Peyer's patch (tissue), 4 donors: ENCODE data around the gene SCN2A. TPM values are rescaled to one million over a fixed set of nuclear protein-coding genes. Genes with fewer than 3 reads are reported as not detected.

Experiments
- DNase-seq, 3 donors: peaks; one replicate each; pipeline ENCODE4 v3.0.0-alpha.2; 2017 to 2019
- H3K27ac ChIP-seq, 4 donors: fragments of 200-600 bp; sonication (generic); one replicate each; pipeline ENCODE4 v1.5.1; 2016 to 2019
- H3K27me3 ChIP-seq, 2 donors: fragments of 200-600 bp; sonication (generic); one replicate each; pipeline ENCODE4 v1.5.1; 2019
- H3K36me3 ChIP-seq, 3 donors: fragments of 200-600 bp; sonication (generic); one replicate each; pipeline ENCODE4 v1.5.1; 2016 to 2019
- H3K4me1 ChIP-seq, 4 donors: fragments of 200-600 bp; sonication (generic); one replicate each; pipeline ENCODE4 v1.5.1; 2016 to 2019
- H3K4me3 ChIP-seq, 4 donors: fragments of 200-600 bp; sonication (generic); 1 replicate in 3 of 4; 2 replicates in 1 of 4; pipeline ENCODE4 v1.5.1; 2016 to 2019; ENCODE audit warnings: mild to moderate bottlenecking in 1 of 4
- H3K9me3 ChIP-seq, 4 donors: fragments of 200-600 bp; sonication (generic); one replicate each; pipeline ENCODE4 v1.5.1; 2016 to 2019; ENCODE audit warnings: mild to moderate bottlenecking in 1 of 4
- CTCF ChIP-seq, 6 experiments: fragments of 450-650 bp in 4 of 6; fragments of 200-600 bp in 2 of 6; sonication (generic) in 1 of 6; IDR thresholded peaks; one replicate each; pipeline ENCODE4 v1.5.1; 2017 to 2019; ENCODE audit warnings: antibody characterized with exemption in 6 of 6, mild to moderate bottlenecking in 3 of 6, moderate library complexity in 1 of 6
- POLR2A ChIP-seq, 2 donors: fragments of 450-650 bp; IDR thresholded peaks; one replicate each; pipeline ENCODE4 v1.5.1; 2017; ENCODE audit warnings: antibody characterized with exemption in 2 of 2, mild to moderate bottlenecking in 2 of 2, moderate library complexity in 2 of 2
- total RNA-seq, 4 donors: library from RNA; depleted of rRNA; stranded (reverse); fragments of >200 nt; gene quantifications; one replicate each; pipeline ENCODE4 v1.1.0, GENCODE V29; 2016

The SCN2A gene
- total RNA-seq, 4 donors from 2014 or later: 0.54 to 4.1 TPM; not detected in 2

- DNase-seq: no peak
- Histone ChIP-seq H3K4me1 (no peaks in the 10 kb centered on the region), H3K36me3 (no peaks in the 10 kb centered on the region), H3K4me3 (no peak overlapping the region), H3K9me3 (no peaks in the 10 kb centered on the region), H3K27ac (no peak overlapping the region), H3K27me3 (no peaks in the 10 kb centered on the region)
- TF ChIP-seq POLR2A (IDR thresholded peaks at IDR 0.05): no peak
- no peak for TF ChIP-seq CTCF (IDR thresholded peaks at IDR 0.05)
Measured at GRCh38 chr2:165287094-165287778, 48.0 kb downstream of the SCN2A start.

- no peak for DNase-seq
- Histone ChIP-seq H3K36me3 (no peaks in the 10 kb centered on the region), H3K4me3 (no peak overlapping the region), H3K4me1 (no peaks in the 10 kb centered on the region), H3K27ac (no peak overlapping the region), H3K9me3 (no peaks in the 10 kb centered on the region), H3K27me3 (no peaks in the 10 kb centered on the region)
- TF ChIP-seq POLR2A (IDR thresholded peaks at IDR 0.05) (no peak), CTCF (IDR thresholded peaks at IDR 0.05) (no peak)
Measured at GRCh38 chr2:165289069-165289468, 49.9 kb downstream of the SCN2A start.

- peak in 2 of 3 donors; percentile 20 to 61 for DNase-seq
- H3K27me3 ChIP-seq: no peaks in the 10 kb centered on the region
- H3K4me3 ChIP-seq: no peak overlapping the region
- peak in 5 of 6 experiments; percentile 26 to 77 (median 65) for TF ChIP-seq CTCF (IDR thresholded peaks at IDR 0.05)
- TF ChIP-seq POLR2A (IDR thresholded peaks at IDR 0.05): no peak
- no peaks in the 10 kb centered on the region for H3K9me3 ChIP-seq
- no peak overlapping the region for H3K27ac ChIP-seq
- H3K4me1 ChIP-seq: no peaks in the 10 kb centered on the region
- H3K36me3 ChIP-seq: no peaks in the 10 kb centered on the region
Measured at GRCh38 chr2:165293440-165294420, 54.5 kb downstream of the SCN2A start.

GRCh38 chr2:165294912-165295311 lies 55.7 kb downstream of the SCN2A start:
- Histone ChIP-seq H3K36me3 (no peaks in the 10 kb centered on the region), H3K4me1 (no peaks in the 10 kb centered on the region), H3K27ac (no peak overlapping the region), H3K4me3 (no peak overlapping the region), H3K9me3 (no peaks in the 10 kb centered on the region), H3K27me3 (no peaks in the 10 kb centered on the region)
- TF ChIP-seq CTCF (IDR thresholded peaks at IDR 0.05) (no peak), POLR2A (IDR thresholded peaks at IDR 0.05) (no peak)
- no peak for DNase-seq

GRCh38 chr2:165295643-165296042 lies 56.4 kb downstream of the SCN2A start:
- TF ChIP-seq CTCF (IDR thresholded peaks at IDR 0.05): no peak
- no peak for TF ChIP-seq POLR2A (IDR thresholded peaks at IDR 0.05)

More at GRCh38 chr2:165295643-165296042, 56.4 kb downstream of the SCN2A start:
- H3K4me1 ChIP-seq: no peaks in the 10 kb centered on the region
- H3K4me3 ChIP-seq: no peak overlapping the region
- H3K9me3 ChIP-seq: no peaks in the 10 kb centered on the region
- no peak for DNase-seq
- no peak overlapping the region for H3K27ac ChIP-seq
- H3K36me3 ChIP-seq: no peaks in the 10 kb centered on the region
- no peaks in the 10 kb centered on the region for H3K27me3 ChIP-seq
